ENCODE measurements around the gene REEP2.
"Not testable (repeated sequence)": the region's sequence is repeated elsewhere in the genome, so short reads cannot be mapped to it uniquely, and the experiment has no call there.

The REEP2 gene

DNA sequence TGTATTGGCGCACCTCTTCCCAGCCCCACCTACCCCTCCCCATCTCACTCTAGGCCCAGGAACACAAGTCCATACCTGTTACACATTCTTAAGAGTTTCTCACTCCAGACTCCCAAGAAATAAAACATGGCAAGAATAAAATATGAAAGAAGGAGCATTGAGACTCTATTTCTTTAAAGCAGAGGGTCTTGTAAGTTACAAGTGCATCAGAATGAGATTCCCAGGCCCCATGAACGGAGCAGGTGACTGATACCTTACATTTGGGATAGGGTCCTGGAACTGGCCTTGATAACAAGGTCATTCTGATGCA, 32.1 kb downstream of the REEP2 start:
- Histone ChIP-seq H3F3A (ENCODE audit: insufficient read depth) (peaks cover 13% of the 10 kb centered on the region), H4K20me1 (ENCODE audit: low read depth, low read length) (peaks cover 6% of the 10 kb centered on the region; the same call in 1 of the 2 replicates), H3K9ac (ENCODE audit: low read length) (no peak overlapping the region)

GRCh38 chr5:138472353-138472752, 33.5 kb downstream of the REEP2 start:
- Histone ChIP-seq H3K9ac (ENCODE audit: low read length) (no peak overlapping the region), H3K27ac (ENCODE audit: low read depth, low read length) (no peak overlapping the region), H3F3A (ENCODE audit: insufficient read depth) (peaks cover 13% of the 10 kb centered on the region), H3K79me2 (ENCODE audit: insufficient read depth, low read length) (no peaks in the 10 kb centered on the region), H2AFZ (ENCODE audit: low read depth, low read length, severe bottlenecking) (no peak overlapping the region), H4K20me1 (ENCODE audit: low read depth, low read length) (no peaks in the 10 kb centered on the region), H3K9me3 (ENCODE audit: insufficient read depth, low read length) (no peaks in the 10 kb centered on the region), H3K4me3 (ENCODE audit: insufficient read depth, low read length, poor library complexity, severe bottlenecking) (no peak overlapping the region), H3K9me2 (replicated peaks; ENCODE audit: insufficient read depth, low read length) (no peaks in the 10 kb centered on the region), H3K4me2 (ENCODE audit: low read depth, low read length, poor library complexity, severe bottlenecking) (no peak overlapping the region), H3K27me3 (ENCODE audit: low read length) (no peaks in the 10 kb centered on the region), H3K36me3 (ENCODE audit: low read length) (no peaks in the 10 kb centered on the region)
- no peak for TF ChIP-seq EZH2phosphoT487 (conservative IDR thresholded peaks at IDR 0.05; ENCODE audit: low read length)
- TF ChIP-seq, protein P1, sequence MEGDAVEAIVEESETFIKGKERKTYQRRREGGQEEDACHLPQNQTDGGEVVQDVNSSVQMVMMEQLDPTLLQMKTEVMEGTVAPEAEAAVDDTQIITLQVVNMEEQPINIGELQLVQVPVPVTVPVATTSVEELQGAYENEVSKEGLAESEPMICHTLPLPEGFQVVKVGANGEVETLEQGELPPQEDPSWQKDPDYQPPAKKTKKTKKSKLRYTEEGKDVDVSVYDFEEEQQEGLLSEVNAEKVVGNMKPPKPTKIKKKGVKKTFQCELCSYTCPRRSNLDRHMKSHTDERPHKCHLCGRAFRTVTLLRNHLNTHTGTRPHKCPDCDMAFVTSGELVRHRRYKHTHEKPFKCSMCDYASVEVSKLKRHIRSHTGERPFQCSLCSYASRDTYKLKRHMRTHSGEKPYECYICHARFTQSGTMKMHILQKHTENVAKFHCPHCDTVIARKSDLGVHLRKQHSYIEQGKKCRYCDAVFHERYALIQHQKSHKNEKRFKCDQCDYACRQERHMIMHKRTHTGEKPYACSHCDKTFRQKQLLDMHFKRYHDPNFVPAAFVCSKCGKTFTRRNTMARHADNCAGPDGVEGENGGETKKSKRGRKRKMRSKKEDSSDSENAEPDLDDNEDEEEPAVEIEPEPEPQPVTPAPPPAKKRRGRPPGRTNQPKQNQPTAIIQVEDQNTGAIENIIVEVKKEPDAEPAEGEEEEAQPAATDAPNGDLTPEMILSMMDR (IDR thresholded peaks at IDR 0.05; ENCODE audit: insufficient read depth, low read length, poor library complexity, severe bottlenecking), result no peak

More for the DNA sequence above, 32.1 kb downstream of the REEP2 start:
- Histone ChIP-seq H3K4me3 (ENCODE audit: insufficient read depth, low read length, poor library complexity, severe bottlenecking) (no peak overlapping the region), H2AFZ (ENCODE audit: low read depth, low read length, severe bottlenecking) (no peak overlapping the region), H3K36me3 (ENCODE audit: low read length) (no peaks in the 10 kb centered on the region; the same call in 1 of the 2 replicates), H3K27me3 (ENCODE audit: low read length) (no peaks in the 10 kb centered on the region), H3K79me2 (ENCODE audit: insufficient read depth, low read length) (no peaks in the 10 kb centered on the region), H3K9me3 (ENCODE audit: insufficient read depth, low read length) (no peaks in the 10 kb centered on the region), H3K27ac (ENCODE audit: low read depth, low read length) (no peak overlapping the region), H3K4me2 (ENCODE audit: low read depth, low read length, poor library complexity, severe bottlenecking) (no peak overlapping the region), H3K9me2 (replicated peaks; ENCODE audit: insufficient read depth, low read length) (no peaks in the 10 kb centered on the region)
- TF ChIP-seq, protein P1 (IDR thresholded peaks at IDR 0.05; ENCODE audit: insufficient read depth, low read length, poor library complexity, severe bottlenecking), result no peak
- TF ChIP-seq EZH2phosphoT487 (conservative IDR thresholded peaks at IDR 0.05; ENCODE audit: low read length), result no peak

GRCh38 chr5:138473151-138473550, 34.3 kb downstream of the REEP2 start:
- not testable (repeated sequence) for H3K4me2 ChIP-seq (ENCODE audit: low read depth, low read length, poor library complexity, severe bottlenecking); H3K4me3 ChIP-seq (ENCODE audit: insufficient read depth, low read length, poor library complexity, severe bottlenecking); H3K9me3 ChIP-seq (ENCODE audit: insufficient read depth, low read length); H3K27ac ChIP-seq (ENCODE audit: low read depth, low read length); H3K9ac ChIP-seq (ENCODE audit: low read length); H3K27me3 ChIP-seq (ENCODE audit: low read length); H3K9me2 ChIP-seq (replicated peaks; ENCODE audit: insufficient read depth, low read length); H3K36me3 ChIP-seq (ENCODE audit: low read length); H2AFZ ChIP-seq (ENCODE audit: low read depth, low read length, severe bottlenecking); H3K79me2 ChIP-seq (ENCODE audit: insufficient read depth, low read length); H4K20me1 ChIP-seq (ENCODE audit: low read depth, low read length)
- H3F3A ChIP-seq (ENCODE audit: insufficient read depth), result peaks cover 13% of the 10 kb centered on the region

DNA sequence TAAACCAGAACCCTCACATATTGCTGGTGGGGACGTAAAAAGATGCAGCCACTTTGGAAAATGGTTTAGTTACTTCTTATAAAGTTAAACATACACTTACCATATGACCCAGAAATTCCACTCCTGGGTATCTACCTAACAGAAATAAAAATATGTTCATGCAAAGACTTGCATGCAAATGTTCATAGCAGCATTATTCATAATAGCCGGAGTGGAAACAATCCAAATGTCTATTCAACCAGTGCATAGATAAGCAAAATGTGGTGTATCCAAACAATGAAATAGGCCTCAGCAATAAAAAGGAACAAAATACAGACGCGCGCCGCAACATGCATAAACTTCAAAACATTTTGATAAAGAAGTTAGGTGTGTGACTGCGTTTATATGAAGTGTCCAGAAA, 38.1 kb downstream of the REEP2 start:
- Histone ChIP-seq H2AFZ (ENCODE audit: low read depth, low read length, severe bottlenecking) (no peak overlapping the region), H3K79me2 (ENCODE audit: insufficient read depth, low read length) (no peaks in the 10 kb centered on the region), H3K27ac (ENCODE audit: low read depth, low read length) (no peak overlapping the region), H3K27me3 (ENCODE audit: low read length) (no peaks in the 10 kb centered on the region), H3F3A (ENCODE audit: insufficient read depth) (no peaks in the 10 kb centered on the region), H3K4me3 (ENCODE audit: insufficient read depth, low read length, poor library complexity, severe bottlenecking) (no peak overlapping the region), H3K4me2 (ENCODE audit: low read depth, low read length, poor library complexity, severe bottlenecking) (no peak overlapping the region), H3K36me3 (ENCODE audit: low read length) (no peaks in the 10 kb centered on the region), H4K20me1 (ENCODE audit: low read depth, low read length) (no peaks in the 10 kb centered on the region), H3K9me3 (ENCODE audit: insufficient read depth, low read length) (no peaks in the 10 kb centered on the region), H3K9ac (ENCODE audit: low read length) (no peak overlapping the region), H3K9me2 (replicated peaks; ENCODE audit: insufficient read depth, low read length) (no peaks in the 10 kb centered on the region)
- no peak for TF ChIP-seq EZH2phosphoT487 (conservative IDR thresholded peaks at IDR 0.05; ENCODE audit: low read length)
- TF ChIP-seq, protein P1 (IDR thresholded peaks at IDR 0.05; ENCODE audit: insufficient read depth, low read length, poor library complexity, severe bottlenecking), result no peak

Measured in SU-DHL-6 (cell line).